ENCODE measurements around the gene NCKAP5.

NCKAP5 gene

DNA sequence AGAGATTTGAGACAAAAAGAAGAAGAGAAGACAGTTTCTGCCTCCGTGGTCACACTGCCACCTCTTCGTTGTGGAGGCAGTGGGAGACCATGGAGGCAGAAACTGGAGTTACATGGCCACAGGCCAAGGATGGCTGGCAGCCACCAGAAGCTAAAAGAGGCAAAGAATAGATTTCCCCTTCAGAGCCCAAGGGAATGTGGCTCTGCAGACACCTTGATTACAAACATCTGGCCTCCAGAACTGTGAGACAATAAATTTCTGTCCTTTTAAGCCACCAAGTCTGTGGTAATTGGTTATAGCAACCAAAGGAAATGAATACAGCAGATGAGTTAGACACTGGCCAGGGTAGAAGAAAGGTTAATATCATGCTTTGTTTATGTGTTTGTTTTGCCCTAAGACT, 477.9 kb downstream of the NCKAP5 start:
- no peak for DNase-seq (ENCODE audit: low read depth in 2 of 2)

DNA sequence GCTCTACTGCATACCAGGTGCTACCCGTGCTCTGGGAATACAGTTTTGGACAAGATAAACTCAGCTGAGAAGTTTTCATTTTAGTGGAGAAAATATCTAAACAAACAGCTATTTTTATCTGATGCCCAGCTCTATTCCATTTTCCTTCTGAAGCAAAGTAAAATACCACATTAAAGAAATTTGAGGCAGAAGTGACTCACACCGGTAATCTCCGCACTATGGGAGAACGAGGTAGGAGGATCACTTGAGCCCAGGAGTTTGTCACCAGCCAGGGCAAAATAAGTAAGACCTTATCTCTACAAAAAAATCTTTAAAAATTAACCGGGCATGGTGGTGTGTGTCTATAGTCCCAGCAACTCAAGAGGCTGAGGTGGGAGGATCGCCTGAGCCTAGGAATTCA, 482.1 kb downstream of the NCKAP5 start:
- DNase-seq (ENCODE audit: low read depth in 2 of 2) = no peak

DNA sequence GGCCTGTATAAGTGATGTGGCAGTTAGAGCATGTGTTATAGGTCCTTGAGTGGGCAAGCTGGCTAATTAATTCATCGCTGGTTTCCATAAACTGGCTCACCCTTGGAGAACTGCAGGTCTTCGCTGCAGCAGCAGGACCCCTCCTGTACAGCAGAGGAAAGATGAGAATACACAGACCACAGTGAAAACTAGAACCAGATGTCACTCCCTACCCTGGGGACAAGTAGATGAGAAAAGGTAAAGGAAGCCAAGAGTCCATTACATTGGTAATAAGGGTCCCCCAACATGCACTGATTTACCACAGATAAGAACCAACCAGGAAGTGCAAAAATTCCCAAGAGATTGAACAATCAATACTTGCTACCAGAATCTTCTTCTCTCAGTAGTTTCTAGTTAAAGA, 482.6 kb downstream of the NCKAP5 start:
- DNase-seq (ENCODE audit: low read depth in 2 of 2) = no peak

DNA sequence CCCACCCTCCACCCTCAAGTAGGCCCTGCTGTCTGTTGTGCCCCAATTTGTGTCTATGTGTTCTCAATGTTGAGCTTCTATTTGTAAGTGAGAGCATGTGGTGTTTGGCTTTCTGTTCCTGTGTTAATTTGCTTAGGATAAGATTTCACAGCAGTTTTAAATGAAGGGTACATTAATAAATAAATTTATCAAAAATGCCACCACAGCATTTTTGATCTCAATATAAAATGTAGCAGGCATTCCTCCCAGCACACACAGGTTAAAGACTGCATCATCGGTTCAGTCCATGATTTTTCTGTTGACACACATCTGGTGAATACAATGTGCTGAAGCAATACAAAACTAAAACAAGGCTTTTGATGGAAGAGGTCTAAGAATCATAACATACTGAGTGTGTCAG, 486.2 kb downstream of the NCKAP5 start:
- no peak for DNase-seq (ENCODE audit: low read depth in 2 of 2)

DNA sequence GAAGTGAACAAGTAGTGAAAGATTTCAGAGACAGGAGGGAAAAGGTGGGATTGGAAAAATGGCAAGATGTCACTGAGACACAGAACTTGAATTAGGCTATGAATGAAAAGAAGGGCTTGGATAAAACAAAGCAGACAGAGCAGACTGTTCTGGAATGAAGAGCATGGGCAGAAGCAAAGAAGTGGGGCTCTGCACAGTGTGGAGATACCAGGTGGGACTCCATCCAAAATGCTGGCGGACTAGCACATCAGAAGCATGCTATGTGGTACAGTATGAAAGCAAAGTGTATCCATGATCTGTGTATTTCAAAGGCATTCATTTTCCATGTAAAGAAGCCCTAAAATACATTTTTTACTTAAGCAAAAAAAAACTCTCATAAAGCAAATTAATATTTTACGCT, 487.4 kb downstream of the NCKAP5 start:
- no peak for DNase-seq (ENCODE audit: low read depth in 2 of 2)

DNA sequence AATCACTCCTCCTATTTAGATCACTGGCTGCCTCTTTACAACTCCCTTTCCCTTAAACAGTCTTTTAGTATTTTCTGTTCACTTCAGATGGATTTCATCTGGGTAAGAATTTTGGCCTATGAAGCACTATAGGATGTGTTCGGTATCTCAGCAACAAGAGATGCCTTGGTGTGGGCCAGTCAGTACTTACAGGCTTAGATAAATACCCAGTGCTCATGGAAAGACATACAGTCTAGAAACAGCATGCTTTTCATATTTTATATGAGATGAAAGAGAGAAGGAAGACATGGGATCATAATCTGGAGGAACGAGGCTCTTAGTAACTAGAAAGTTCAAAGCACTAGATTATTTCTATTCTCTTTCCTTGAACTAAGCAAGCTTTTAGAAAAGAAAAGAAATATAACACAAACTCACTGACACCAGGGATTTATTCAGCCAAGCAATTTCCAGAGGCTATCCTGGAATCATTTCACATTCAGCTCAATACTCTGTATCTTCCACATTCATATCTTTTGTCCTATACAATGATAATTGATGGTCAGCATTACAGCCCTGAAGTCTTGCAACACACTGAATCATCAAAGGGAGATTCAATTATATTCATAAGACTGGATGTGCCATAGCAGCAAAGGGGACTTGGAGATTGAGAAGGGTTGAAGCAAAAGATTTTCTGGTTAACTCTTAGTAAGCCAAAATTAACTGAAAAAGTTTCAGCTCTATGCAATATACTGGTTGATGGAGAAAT, 489.4 kb downstream of the NCKAP5 start:
- DNase-seq (ENCODE audit: low read depth in 2 of 2) = no peak

DNA sequence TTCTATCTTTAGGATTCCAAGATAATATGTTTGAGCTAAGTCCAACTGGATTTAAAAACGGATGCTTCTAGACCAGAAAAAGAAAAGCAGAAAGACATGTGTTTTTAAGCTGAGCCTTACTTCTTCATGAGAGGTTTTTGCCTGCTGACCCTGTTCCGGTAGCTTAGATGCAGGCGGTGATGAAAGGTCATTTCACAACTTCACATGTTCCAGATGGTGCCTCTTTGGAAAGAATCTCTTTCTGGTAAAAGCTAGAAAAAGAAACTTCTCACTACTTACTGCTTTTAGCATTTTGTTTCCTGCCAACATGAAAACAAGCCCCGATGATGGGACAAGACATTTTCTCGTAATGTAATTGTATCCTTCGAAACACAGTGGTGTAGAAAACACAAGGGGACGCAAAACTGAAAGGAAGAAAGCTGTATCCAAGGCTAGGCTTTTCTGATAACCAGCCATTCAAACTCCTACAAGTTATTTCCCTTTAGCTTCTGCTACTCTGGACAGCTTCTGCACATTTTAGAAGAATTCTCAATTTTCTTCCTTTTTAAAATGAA, 490.9 kb downstream of the NCKAP5 start:
- DNase-seq (ENCODE audit: low read depth in 2 of 2) = no peak

DNA sequence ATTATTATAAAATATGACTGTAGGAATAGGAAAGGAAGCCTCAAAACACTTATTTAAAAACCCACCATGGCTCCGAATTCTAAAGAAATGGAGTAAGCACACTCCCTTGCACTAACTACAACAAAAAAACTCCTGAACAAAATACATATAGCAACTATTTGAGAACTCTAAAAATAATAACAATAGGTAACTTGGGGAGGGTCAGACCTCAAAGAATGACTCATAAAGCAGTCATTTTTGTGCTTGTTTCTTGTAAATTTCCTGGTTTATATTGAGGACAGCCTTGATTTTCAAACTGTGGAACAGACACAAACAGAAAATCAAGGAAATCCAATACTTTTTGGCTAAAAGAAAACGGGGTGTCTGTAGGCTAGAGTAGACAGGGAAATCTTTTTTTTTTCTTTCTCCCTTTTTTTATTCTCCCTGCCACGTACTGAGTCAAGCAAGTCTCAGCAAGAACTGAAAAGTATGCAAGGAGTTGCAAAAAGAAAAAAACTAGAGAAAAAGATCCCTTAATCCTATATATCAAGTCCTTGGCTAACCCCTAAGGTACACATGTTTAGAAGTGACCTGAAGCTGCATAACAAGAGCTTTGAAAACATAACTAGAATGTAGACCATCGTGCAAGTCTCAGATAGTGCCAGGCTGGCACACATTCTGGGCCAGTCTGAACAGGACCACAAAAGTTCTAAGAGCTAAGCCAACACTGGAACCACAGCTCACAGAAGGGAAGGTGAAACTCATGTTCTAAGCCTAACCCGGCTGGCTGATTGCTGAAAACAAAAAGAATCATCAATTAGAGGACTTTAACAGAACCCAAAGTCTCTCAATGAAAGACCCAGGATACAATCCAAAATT, 495.2 kb downstream of the NCKAP5 start:
- no peak for DNase-seq (ENCODE audit: low read depth in 2 of 2)

DNA sequence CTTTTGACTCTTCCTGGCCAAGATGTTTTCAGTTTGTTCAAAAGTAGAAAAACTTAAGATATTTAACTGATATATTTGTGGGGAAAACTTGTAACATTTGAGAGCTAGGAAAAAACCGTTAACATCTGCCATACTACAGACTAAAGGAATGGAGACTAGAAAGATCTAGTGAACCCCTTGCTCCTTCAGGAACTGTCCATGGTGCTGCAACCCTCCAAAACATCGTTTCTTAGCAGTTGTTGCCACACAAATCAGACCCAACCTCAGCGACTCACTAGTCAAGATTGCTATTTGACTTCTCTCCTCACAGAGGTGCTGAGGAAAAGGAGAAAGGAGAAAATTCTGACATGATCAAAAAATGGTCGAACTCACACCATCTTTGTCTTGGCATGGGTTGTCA, 504.5 kb downstream of the NCKAP5 start:
- DNase-seq (ENCODE audit: low read depth in 2 of 2) = no peak

DNA sequence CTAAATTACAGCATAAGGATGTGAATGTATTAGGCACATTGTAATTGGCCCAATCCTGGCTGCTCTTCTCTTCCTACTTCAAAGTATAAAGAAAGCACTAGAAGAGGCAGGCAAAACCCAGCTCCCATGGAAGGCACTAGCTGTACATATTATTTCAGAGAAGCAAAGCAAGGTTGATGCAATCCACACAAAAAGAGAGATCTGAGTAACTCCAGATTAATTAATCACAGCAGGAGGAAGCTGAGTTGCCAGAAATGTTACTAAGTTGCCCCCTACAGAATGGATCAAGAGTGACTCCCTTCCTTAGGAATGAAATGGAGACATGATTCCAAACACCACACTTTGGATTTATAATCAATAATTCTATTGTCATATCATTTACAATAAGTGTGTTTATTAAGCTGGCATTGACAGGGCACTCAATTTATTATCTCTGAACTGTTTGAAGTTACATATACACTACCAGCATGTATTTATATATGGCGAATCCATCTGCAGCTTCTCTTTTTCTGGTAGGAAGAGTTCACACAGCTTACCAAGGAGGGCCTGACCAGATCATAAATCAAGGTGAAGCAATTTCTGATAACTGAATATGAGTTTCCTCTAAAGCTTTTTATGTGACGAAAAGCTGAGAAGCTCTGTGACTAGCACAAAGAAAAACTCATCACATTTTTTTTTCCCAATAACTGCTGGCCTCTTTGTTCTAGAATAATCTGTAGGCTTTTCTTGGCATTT, 505.2 kb downstream of the NCKAP5 start:
- no peak for DNase-seq (ENCODE audit: low read depth in 2 of 2)

DNA sequence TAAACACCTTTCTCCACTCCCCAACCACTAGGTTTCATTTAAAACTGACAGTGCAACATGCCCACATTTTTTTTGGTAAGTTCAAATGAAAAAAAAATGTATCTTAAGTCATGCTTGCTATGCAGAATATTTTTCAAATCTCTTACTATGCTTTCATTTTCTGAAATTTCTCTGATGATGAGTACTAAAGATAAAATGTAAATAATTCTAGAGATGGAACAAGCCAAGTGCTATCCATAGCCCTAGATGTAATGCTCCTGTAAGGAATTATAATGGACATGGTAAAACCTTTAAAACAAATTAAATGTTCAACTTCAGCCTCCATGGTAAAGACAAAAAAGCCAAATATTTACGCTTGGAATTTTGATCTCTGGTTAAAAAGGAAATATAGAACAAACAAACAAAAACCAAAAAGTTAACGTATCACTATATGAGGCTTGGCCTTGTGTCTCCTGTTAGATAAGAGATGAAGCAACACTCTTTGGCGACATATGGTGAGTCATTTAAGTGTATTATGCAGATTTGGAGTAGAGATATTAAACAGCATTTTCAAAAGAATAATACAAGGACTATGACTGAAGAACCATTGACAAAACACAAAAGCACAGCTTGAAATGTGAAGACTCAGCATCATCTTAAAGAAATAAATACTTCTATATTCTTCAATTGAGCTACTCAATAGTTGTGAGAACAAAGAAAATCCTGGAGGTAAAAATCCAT, 506.2 kb downstream of the NCKAP5 start:
- DNase-seq (ENCODE audit: low read depth in 2 of 2) = no peak

DNA sequence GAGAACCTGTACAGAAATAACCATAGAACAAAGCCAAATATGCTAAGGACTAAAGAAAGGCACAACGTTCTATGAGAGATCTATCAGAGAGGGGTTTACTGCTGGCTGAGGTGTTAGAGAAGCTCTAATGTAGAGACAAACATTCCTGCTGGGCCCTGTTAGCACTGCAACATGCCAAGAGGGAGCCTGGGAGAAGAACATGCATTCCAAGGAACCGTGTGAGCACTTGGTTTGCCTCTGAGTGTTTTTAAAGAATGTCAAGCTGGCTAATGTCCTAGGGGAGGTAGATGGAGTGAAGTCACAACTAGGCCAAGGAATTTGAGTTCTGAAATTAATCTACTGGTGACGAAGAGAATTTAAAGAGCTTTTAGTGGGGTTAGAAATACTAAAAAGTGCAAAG, 514.0 kb downstream of the NCKAP5 start:
- no peak for DNase-seq (ENCODE audit: low read depth in 2 of 2)

DNA sequence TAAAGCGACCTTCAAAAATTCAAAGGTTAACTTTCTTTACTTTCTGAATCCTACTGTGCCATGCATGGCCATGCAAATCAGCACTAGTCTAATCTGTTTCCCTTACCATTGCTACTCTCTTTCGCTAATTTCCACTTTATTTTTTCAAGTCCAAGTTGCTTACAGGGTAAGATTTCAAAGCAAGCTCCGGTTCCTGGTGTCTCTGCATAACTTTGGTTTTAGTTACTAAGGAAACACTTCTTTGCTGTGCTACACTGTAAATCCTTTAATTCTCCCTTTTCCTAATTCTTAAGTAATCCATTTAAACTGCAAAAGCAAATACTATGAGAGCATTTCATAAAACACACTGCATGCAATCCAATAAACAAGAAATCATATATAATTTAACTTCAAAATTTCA, 514.7 kb downstream of the NCKAP5 start:
- no peak for DNase-seq (ENCODE audit: low read depth in 2 of 2)

DNA sequence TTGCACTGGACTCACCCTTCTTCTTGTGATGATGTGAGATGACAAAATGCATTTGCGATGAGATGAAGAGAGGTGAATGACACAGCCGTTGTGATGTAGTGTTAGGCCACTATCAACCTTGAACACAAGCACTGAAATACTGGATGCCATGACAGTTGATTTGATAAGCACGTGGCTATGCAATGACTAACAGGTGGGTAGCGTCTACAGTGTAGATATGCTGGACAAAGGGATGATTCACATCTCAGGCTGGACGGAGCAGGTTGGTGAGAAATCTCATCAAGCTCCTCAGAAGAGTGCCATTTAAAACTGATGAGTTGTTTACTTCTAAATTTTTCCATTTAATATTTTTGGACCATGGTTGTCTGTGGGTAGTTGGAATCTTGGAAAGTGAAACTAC, 522.5 kb downstream of the NCKAP5 start:
- DNase-seq (ENCODE audit: low read depth in 2 of 2) = no peak

DNA sequence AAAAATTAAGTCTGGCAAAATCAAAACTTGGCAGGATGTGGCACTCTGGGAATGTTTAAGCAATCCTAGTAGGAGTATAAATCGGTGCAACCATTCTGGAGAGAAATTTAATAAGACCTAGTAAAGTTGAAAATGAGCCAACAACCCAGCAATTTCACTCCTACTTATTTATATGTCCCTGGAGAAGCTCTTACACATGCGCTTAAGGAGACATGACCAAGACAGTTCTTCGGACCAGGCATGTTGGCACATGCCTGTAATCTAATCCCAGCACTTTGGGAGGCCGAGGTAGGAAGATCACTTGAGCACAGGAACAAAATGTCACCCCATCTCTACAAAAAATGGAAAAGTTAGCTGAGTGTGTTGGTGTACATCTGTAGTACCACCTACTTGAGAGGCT, 523.7 kb downstream of the NCKAP5 start:
- DNase-seq (ENCODE audit: low read depth in 2 of 2) = no peak

DNA sequence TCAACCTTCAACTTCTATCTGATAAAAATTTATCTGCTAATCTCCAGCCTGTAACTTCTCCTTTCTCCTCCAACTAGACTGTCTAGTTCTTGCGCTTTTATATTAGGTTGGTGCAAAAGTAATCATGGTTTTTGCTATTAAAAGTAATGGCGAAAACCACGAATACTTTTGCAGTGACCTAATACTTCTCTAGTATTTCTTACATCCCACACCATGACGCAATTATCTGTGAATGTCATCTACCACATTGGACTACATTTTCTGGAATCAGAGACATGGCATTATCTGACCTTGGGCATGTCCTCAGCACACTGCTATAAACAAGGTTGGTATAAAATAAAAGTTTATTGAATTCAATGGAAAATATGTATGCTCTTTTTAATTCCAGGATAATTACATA, 528.1 kb downstream of the NCKAP5 start:
- no peak for DNase-seq (ENCODE audit: low read depth in 2 of 2)

DNA sequence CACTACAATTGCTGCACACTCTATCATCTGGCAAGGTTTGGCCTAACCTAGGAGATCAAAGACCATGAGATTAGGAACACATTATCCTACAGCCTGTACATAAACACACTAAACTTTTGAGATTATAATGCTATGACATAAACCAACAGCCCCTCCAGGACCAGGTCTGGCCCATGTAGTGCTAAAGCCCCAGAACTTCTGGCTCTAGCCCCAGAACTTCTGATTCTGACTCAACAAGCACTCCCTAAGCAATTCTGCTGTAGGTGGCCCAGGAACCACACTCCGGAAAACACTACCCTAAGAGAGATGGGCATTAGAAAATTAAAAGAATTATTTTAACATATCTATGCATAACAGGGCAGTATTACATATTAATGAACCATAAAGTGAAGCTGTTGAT, 528.7 kb downstream of the NCKAP5 start:
- no peak for DNase-seq (ENCODE audit: low read depth in 2 of 2)

DNA sequence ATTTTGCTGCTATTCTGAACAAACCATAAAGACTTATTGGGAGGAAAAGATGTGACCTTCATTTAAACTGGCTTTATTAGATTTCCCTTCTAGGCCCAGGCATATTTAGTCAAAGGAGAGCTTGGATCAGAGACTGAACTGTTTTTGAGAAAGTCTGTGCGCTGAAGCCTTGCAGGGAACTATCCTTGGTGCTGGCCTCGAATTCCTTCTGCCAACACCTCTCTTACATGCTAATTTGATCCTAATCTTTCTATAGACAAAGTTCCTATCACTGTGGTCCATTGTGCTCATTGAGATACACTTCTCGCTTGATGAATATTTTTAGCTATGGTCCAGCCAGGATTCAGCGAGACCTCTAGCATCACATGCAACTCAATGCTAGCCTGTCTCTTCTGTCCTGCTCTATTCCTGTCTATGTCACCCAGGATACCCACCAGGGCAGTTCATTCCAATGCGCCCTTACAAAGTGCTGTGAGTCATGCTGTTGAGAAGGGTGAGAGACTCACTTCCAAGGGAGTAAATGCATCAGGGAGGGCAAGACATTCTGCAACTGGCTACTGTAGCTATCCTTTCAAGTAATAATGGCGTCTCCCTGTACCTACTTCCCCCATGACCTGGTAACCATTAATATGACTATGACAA, 541.6 kb downstream of the NCKAP5 start:
- no peak for DNase-seq (ENCODE audit: low read depth in 2 of 2)

DNA sequence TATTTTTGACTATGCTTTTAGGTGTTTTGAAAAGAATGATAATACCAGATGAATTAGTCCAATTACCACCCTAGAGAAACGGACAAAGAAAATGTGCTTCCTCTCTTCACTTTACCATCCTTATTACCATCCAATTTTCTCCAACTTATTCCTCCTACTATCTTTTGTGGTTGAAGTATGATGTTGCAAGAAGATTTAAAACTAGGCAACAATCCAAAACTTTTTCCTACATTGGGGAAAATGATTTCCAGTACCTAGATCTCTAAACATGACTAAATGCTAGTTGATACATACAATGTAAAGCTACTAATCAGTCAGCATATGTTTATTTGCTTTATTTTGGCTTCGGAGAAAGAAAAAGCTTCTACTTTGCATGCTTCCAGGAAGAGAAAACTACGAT, 543.3 kb downstream of the NCKAP5 start:
- no peak for DNase-seq (ENCODE audit: low read depth in 2 of 2)

DNA sequence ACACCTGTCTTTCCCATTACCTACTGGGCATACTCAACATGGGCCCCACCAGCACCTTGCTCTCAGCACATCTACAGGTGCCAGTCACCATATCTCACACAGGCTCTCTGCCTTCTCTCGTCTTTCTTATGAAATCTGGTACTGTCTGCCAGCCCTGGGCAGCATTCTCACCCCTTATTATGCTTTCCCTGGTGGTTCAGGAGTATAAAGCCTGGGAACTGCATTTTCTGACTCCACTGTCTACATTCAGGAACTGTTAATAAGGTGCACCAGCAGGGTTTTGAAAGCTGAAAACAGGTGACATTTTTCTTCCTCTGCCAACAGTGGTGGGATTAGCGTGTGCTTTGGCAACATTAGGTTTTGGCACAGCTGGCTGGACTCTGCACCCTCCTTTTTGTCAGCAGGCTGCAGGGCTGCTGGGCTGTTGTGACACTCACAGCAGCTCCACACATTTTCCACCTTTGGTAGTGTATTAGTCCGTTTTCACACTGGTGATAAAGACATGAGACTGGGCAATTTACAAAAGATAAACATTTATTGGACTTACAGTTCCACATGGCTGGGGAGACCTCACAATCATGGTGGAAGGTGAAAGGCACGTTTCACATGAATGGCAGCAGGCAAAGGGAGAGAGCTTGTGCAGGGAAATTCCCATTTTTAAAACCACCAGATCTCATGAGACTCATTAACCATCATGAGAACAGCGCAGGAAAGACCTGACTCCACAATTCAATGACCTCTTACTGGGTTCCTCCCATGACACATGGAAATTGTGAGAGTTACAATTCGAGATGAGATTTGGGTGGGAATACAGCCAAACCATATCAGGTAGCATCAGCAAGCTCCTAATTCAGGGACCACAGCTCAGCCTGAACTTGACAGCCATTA, 555.2 kb downstream of the NCKAP5 start:
- no peak for DNase-seq (ENCODE audit: low read depth in 2 of 2)

All from stimulated activated CD8-positive, alpha-beta memory T cell treated with anti-CD3 and anti-CD28 coated beads, Interleukin-7, amount 100 ng/mL, for 4 hours (primary cell).